ENCODE measurements around the gene ISCU. TPM values are rescaled to one million over a fixed set of nuclear protein-coding genes. Genes with fewer than 3 reads are reported as not detected.

Gene ISCU
- total and polyA plus RNA-seq, 2 donors (not counting 3 experiments of a cell fraction or from before 2014, with no cell fraction given): 74.8 to 78.6 TPM

DNA sequence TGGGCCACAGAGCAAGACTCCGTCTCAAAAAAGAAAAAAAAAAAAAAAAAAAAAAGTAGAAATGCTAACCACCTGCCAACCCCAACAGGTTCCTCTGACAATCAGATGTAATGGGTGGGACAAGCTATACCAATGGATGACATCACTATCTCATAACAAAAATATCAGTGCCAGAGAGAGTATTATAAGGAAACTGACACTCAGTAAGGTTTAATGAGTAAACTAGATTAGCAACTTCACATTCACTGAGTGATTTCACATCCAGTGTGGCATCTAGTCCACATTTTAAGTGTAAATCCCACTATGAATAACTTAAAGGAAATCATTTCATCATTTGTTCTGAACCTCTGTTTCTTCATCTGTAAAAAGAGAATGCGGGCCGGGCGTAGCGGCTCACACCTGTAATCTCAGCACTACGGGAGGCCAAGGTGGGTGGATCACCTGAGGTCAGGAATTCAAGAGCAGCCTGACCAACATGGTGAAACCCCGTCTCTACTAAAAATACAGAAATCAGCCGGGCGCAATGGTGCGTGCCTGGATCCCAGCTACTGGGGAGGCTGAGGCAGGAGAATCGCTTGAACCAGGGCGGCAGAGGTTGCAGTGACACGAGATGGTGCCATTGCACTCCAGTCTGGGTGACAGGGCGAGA is 3.3 kb upstream of the ISCU start:
- peaks cover 67% of the 10 kb centered on the region for H3K79me2 ChIP-seq (ENCODE audit: control insufficient read depth, insufficient read depth, low read length)
- H4K20me1 ChIP-seq (replicated peaks; ENCODE audit: control insufficient read depth, extremely low read depth, insufficient read depth, low read length): no peaks in the 10 kb centered on the region
- no peaks in the 10 kb centered on the region for H3K9me3 ChIP-seq (replicated peaks; ENCODE audit: control insufficient read depth, insufficient read depth, low read length)
- FAIRE-seq (no peak), DNase-seq (ENCODE audit: low read depth, low spot score) (no peak)
- H3K9ac ChIP-seq (replicated peaks; ENCODE audit: extremely low read depth, insufficient read depth, low read length): no peak overlapping the region
- H2AFZ ChIP-seq (ENCODE audit: low read depth, low read length): no peak overlapping the region
- no TSS peak for BruUV-seq (replicated peaks)
- intact Hi-C loops (cut with micrococcal nuclease): no loop called here
- TF ChIP-seq POLR2AphosphoS5 (IDR thresholded peaks at IDR 0.05; ENCODE audit: insufficient read depth, low read depth, low read length): no peak
- TF ChIP-seq, protein P1, sequence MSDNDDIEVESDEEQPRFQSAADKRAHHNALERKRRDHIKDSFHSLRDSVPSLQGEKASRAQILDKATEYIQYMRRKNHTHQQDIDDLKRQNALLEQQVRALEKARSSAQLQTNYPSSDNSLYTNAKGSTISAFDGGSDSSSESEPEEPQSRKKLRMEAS (IDR thresholded peaks at IDR 0.05; ENCODE audit: insufficient read depth, insufficient read length): no peak
- TF ChIP-seq POLR2A (IDR thresholded peaks at IDR 0.05; ENCODE audit: low read depth, low read length): no peak
- TF ChIP-seq EZH2 (IDR thresholded peaks at IDR 0.05; ENCODE audit: borderline replicate concordance, low read depth, low read length, severe bottlenecking): no peak
- TF ChIP-seq JUN (IDR thresholded peaks at IDR 0.05; ENCODE audit: borderline replicate concordance, insufficient read depth, insufficient read length, low read depth): no peak
- no peak for TF ChIP-seq MYC (IDR thresholded peaks at IDR 0.05; ENCODE audit: low read depth, low read length)
- no peak for TF ChIP-seq GATA2 (IDR thresholded peaks at IDR 0.05; ENCODE audit: insufficient read depth, insufficient read length, low read depth, low read length)
- no peak overlapping the region for H3K4me3 ChIP-seq (replicated peaks in 1 of 3; ENCODE audit: insufficient read depth in 1 of 3, low read depth in 1 of 3, low read length in 3 of 3)
- no peaks in the 10 kb centered on the region for H3K27me3 ChIP-seq (ENCODE audit: control insufficient read depth in 2 of 2, insufficient read depth in 2 of 2, low read length in 2 of 2)
- no peak overlapping the region for H3K4me2 ChIP-seq (ENCODE audit: insufficient read depth, low read length)
- H3K36me3 ChIP-seq (ENCODE audit: control insufficient read depth in 2 of 2, extremely low read depth in 1 of 2, insufficient read depth in 2 of 2, low read length in 2 of 2): peaks cover 0 to 3% of the 10 kb centered on the region in 2 experiments
- CTCF ChIA-PET: interaction anchor here (1.0 kb wide), 1 partner anchor 391 kb away, joined by 3 read pairs; no protein-coding TSS in a partner anchor
- H3K27ac ChIP-seq (ENCODE audit: insufficient read depth, low read depth, low read length): no peak overlapping the region
- dilution Hi-C loops (cut with MboI; ENCODE audit: extremely low pct_ligation_motif_present, low sequenced_read_pairs): no loop called here
- H3K9me1 ChIP-seq (replicated peaks; ENCODE audit: control insufficient read depth, extremely low read depth, insufficient read depth, low read length): no peaks in the 10 kb centered on the region
- POLR2A ChIA-PET: no interaction called here
- H3K4me1 ChIP-seq (ENCODE audit: control insufficient read depth, extremely low read depth, insufficient read depth, low read length): peaks cover 24% of the 10 kb centered on the region

DNA sequence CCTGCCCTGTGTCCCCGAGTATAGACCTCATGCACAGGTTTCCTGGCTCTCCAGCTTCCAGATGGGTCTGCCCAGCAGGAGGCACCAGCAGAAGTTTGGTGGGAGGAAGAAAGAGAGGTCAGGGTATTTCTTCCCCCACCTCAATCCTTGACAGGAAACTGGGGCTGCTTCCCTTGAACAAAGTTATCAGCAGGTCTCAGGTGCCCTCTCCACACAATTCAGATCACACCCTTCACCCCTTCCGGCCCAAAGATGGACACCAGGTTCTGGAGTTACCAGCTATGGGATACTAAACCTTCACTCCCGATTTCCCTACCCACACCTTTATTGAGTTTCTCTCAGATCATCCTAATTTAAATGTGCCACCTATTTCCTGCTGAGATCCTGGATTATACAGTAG is 2.6 kb upstream of the ISCU start:
- ChIA-PET CTCF (interaction anchor here (0.8 to 1.6 kb wide), 3 partner anchors 58 to 391 kb away, joined by 3 to 4 read pairs (median 4); no protein-coding TSS in a partner anchor), POLR2A (no interaction called here)
- no peak for FAIRE-seq
- Histone ChIP-seq H3K9me3 (replicated peaks; ENCODE audit: control insufficient read depth, insufficient read depth, low read length) (no peaks in the 10 kb centered on the region), H3K79me2 (ENCODE audit: control insufficient read depth, insufficient read depth, low read length) (peaks cover 62% of the 10 kb centered on the region), H3K9me1 (replicated peaks; ENCODE audit: control insufficient read depth, extremely low read depth, insufficient read depth, low read length) (no peaks in the 10 kb centered on the region), H3K4me2 (ENCODE audit: insufficient read depth, low read length) (peak overlapping the region; percentile 82), H3K36me3 (ENCODE audit: control insufficient read depth in 2 of 2, extremely low read depth in 1 of 2, insufficient read depth in 2 of 2, low read length in 2 of 2) (peaks cover 0 to 5% of the 10 kb centered on the region in 2 experiments), H3K4me3 (replicated peaks in 1 of 3; ENCODE audit: insufficient read depth in 1 of 3, low read depth in 1 of 3, low read length in 3 of 3) (peak overlapping the region in 2 of 3 experiments; percentile 45 to 86), H3K27ac (ENCODE audit: insufficient read depth, low read depth, low read length) (peak overlapping the region; percentile 83), H2AFZ (ENCODE audit: low read depth, low read length) (no peak overlapping the region), H3K4me1 (ENCODE audit: control insufficient read depth, extremely low read depth, insufficient read depth, low read length) (peaks cover 24% of the 10 kb centered on the region), H3K27me3 (ENCODE audit: control insufficient read depth in 2 of 2, insufficient read depth in 2 of 2, low read length in 2 of 2) (no peaks in the 10 kb centered on the region), H4K20me1 (replicated peaks; ENCODE audit: control insufficient read depth, extremely low read depth, insufficient read depth, low read length) (no peaks in the 10 kb centered on the region), H3K9ac (replicated peaks; ENCODE audit: extremely low read depth, insufficient read depth, low read length) (peak overlapping the region; percentile 74)
- intact Hi-C loops (cut with micrococcal nuclease): loop anchor here (5.0 kb wide), 1 partner anchor 553 kb away; no protein-coding TSS in a partner anchor
- DNase-seq (ENCODE audit: low read depth, low spot score): no peak
- dilution Hi-C loops (cut with MboI; ENCODE audit: extremely low pct_ligation_motif_present, low sequenced_read_pairs): no loop called here
- TF ChIP-seq, protein P2, sequence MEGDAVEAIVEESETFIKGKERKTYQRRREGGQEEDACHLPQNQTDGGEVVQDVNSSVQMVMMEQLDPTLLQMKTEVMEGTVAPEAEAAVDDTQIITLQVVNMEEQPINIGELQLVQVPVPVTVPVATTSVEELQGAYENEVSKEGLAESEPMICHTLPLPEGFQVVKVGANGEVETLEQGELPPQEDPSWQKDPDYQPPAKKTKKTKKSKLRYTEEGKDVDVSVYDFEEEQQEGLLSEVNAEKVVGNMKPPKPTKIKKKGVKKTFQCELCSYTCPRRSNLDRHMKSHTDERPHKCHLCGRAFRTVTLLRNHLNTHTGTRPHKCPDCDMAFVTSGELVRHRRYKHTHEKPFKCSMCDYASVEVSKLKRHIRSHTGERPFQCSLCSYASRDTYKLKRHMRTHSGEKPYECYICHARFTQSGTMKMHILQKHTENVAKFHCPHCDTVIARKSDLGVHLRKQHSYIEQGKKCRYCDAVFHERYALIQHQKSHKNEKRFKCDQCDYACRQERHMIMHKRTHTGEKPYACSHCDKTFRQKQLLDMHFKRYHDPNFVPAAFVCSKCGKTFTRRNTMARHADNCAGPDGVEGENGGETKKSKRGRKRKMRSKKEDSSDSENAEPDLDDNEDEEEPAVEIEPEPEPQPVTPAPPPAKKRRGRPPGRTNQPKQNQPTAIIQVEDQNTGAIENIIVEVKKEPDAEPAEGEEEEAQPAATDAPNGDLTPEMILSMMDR (IDR thresholded peaks at IDR 0.05; ENCODE audit: extremely low read depth in 1 of 2, insufficient read depth in 1 of 2, low read depth in 1 of 2, low read length in 2 of 2): no peak
- TF ChIP-seq POLR2A (IDR thresholded peaks at IDR 0.05; ENCODE audit: low read depth, low read length) (no peak), GATA2 (IDR thresholded peaks at IDR 0.05; ENCODE audit: insufficient read depth, insufficient read length, low read depth, low read length) (no peak), FOS (IDR thresholded peaks at IDR 0.05; ENCODE audit: borderline replicate concordance, insufficient read depth, low read length) (no peak), MYC (IDR thresholded peaks at IDR 0.05; ENCODE audit: low read depth, low read length) (no peak), POLR2AphosphoS5 (IDR thresholded peaks at IDR 0.05; ENCODE audit: insufficient read depth, low read depth, low read length) (no peak), EZH2 (IDR thresholded peaks at IDR 0.05; ENCODE audit: borderline replicate concordance, low read depth, low read length, severe bottlenecking) (no peak), JUN (IDR thresholded peaks at IDR 0.05; ENCODE audit: borderline replicate concordance, insufficient read depth, insufficient read length, low read depth) (no peak)
- TF ChIP-seq, protein P1 (IDR thresholded peaks at IDR 0.05; ENCODE audit: insufficient read depth, insufficient read length): no peak
- BruUV-seq (replicated peaks): no TSS peak
